Measurements from ENCODE around the gene ACAD8.

DNA sequence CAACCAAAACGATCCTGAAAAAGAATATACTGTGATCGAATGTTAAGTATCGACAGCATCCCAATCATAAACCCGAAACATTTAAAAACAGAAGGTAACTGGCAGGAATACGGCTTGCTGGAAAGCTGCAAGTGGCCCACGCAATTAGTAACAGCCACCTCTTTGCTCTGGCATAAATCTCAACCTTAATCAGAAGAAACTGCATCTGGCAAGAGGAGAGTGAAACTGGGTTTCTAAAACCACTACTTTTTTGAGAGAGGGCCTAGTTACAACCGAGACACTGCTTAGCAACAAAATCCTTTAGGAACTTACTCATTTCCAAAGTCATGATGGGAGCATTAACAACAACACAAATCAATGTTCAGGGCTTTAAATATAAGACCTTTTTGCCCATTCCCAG is 37.5 kb upstream of the ACAD8 start:
- TF ChIP-seq, protein P1, sequence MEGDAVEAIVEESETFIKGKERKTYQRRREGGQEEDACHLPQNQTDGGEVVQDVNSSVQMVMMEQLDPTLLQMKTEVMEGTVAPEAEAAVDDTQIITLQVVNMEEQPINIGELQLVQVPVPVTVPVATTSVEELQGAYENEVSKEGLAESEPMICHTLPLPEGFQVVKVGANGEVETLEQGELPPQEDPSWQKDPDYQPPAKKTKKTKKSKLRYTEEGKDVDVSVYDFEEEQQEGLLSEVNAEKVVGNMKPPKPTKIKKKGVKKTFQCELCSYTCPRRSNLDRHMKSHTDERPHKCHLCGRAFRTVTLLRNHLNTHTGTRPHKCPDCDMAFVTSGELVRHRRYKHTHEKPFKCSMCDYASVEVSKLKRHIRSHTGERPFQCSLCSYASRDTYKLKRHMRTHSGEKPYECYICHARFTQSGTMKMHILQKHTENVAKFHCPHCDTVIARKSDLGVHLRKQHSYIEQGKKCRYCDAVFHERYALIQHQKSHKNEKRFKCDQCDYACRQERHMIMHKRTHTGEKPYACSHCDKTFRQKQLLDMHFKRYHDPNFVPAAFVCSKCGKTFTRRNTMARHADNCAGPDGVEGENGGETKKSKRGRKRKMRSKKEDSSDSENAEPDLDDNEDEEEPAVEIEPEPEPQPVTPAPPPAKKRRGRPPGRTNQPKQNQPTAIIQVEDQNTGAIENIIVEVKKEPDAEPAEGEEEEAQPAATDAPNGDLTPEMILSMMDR (conservative IDR thresholded peaks at IDR 0.05; ENCODE audit: low read length): no peak
- no peak for TF ChIP-seq EZH2phosphoT487 (IDR thresholded peaks at IDR 0.05; ENCODE audit: borderline replicate concordance)
